Heart left ventricle (tissue), 16 donors: ENCODE measurements around the gene LRRC27. TPM values are rescaled to one million over a fixed set of nuclear protein-coding genes. Genes with fewer than 3 reads are reported as not detected.
A peak's percentile ranks its signal among the peaks of the same experiment; 100 is the strongest.

Experiments
- ATAC-seq, 4 donors: fragments of 200-7000 bp; cut with Tn5 transposase; one replicate each; pipeline ENCODE4 v1.9.1; 2020 to 2022; ENCODE audit warnings: moderate library complexity in 4 of 4, mild to moderate bottlenecking in 3 of 4, moderate number of reproducible peaks in 1 of 4
- DNase-seq, 5 donors: peaks; one replicate each; pipeline ENCODE4 v3.0.0-alpha.2; 2020
- H3K27ac ChIP-seq, 12 donors: fragments of 200-600 bp; sonication (generic) in 4 of 12; one replicate each; pipeline versions ENCODE4 v1.5.0 to v1.8.0; 2016 to 2022; ENCODE audit warnings: mild to moderate bottlenecking in 2 of 12
- H3K27me3 ChIP-seq, 9 donors: fragments of 200-600 bp; sonication (generic) in 2 of 9; one replicate each; pipeline versions ENCODE4 v1.5.1 to v1.8.0; 2016 to 2022; ENCODE audit warnings: mild to moderate bottlenecking in 3 of 9
- H3K36me3 ChIP-seq, 9 donors: fragments of 200-600 bp; sonication (generic) in 2 of 9; one replicate each; pipeline versions ENCODE4 v1.5.0 to v1.8.0; 2018 to 2022; ENCODE audit warnings: mild to moderate bottlenecking in 2 of 9
- H3K4me1 ChIP-seq, 12 donors: fragments of 200-600 bp; sonication (generic) in 4 of 12; one replicate each; pipeline versions ENCODE4 v1.5.0 to v1.8.0; 2016 to 2022; ENCODE audit warnings: mild to moderate bottlenecking in 3 of 12
- H3K4me3 ChIP-seq, 12 donors: fragments of 200-600 bp; sonication (generic) in 4 of 12; one replicate each; pipeline versions ENCODE4 v1.5.0 to v1.8.0; 2017 to 2022; ENCODE audit warnings: mild to moderate bottlenecking in 9 of 12, moderate library complexity in 4 of 12
- H3K9me3 ChIP-seq, 12 donors: fragments of 200-600 bp; sonication (generic) in 4 of 12; one replicate each; pipeline versions ENCODE4 v1.5.0 to v1.8.0; 2016 to 2022; ENCODE audit warnings: mild to moderate bottlenecking in 1 of 12
- POLR2A ChIP-seq, 2 donors: fragments of 450-650 bp; IDR thresholded peaks; one replicate each; pipeline ENCODE4 v1.6.1; 2017; ENCODE audit warnings: antibody characterized with exemption in 2 of 2, mild to moderate bottlenecking in 2 of 2, moderate library complexity in 2 of 2
- WGBS, 4 donors: extraction: QIAGEN DNeasy Blood & Tissue Kit in 2 of 4; methylation state at CpG; one replicate each; pipeline versions ENCODE4 v1.1.5 to v1.1.7; 2013 to 2018; 5-methylcytosine and 5-hydroxymethylcytosine counted together
- intact Hi-C, 10 donors: fragments of 100-400 bp; cut with DNase I; formaldehyde crosslinking; loops; one replicate each; pipeline versions ENCODE4 v1.11.1 to v1.14.2; 2022
- polyA plus RNA-seq, 2 donors: library from polyadenylated mRNA; stranded (reverse); fragments of 200-250 nt; gene quantifications; one replicate each; pipeline ENCODE4 v1.2.3, GENCODE V29; 2013
- total RNA-seq, 9 donors: library from RNA; depleted of rRNA in 2 of 9; stranded (reverse); fragments of >200 nt in 2 of 9; fragmentation: NEBNext Ultra II Directional in 3 of 9; extraction: Animal tissue kit (Norgen Biotek cat#: 25700) in 3 of 9; gene quantifications; one replicate each; pipeline versions ENCODE4 v1.1.0 to v1.2.4, GENCODE V29; 2016 to 2023
- TF ChIP-seq, protein P1 (sequence below), 12 donors: fragments of 200-600 bp; sonication (generic) in 4 of 12; IDR thresholded peaks; one replicate each; pipeline versions ENCODE4 v1.5.0 to v1.8.0; 2018 to 2022; ENCODE audit warnings: antibody characterized with exemption in 12 of 12, mild to moderate bottlenecking in 5 of 12
- donor health status: ischemic (EF 13 %, LVEDD 7.1; RV severe dilation, severe dysfunction).
- donor health status: healthy with polysubstance abuse.
- donor health status: DM: no; HTN: yes; CAD: no.
- donor health status: DM: no; HTN: no; CAD: no.
- donor health status: ischemic (EF 25% LVEDD 6.9; RV normal size, moderate dysfunction).
- donor health status: ischemic (EF 25% LVEDD 5.7; RV mildly dilated, moderate dysfunction).
- donor health status: healthy.
- donor health status: DM: yes; HTN: yes; CAD: no.
- donor health status: ischemic (EF 35%, LVEDD 5.7; RV mildly dilated, moderate dysfunction).
- donor health status: nonischemic (EF 11% LVEDD 7.7; RV severe dilation, severe dysfunction).
- donor health status: DM: yes; HTN: yes; CAD: no.
- donor health status: PGD.
- donor health status: ischemic (EF 29% LVEDD 5.4; RV normal size, mild dysfunction).
- donor health status: nonischemic (EF 23%, LVEDD 6.1; RV moderate dilation, normal function).

Gene LRRC27
- total and polyA plus RNA-seq, 11 donors = 2.6 to 8.9 (median 5.1) TPM

DNA sequence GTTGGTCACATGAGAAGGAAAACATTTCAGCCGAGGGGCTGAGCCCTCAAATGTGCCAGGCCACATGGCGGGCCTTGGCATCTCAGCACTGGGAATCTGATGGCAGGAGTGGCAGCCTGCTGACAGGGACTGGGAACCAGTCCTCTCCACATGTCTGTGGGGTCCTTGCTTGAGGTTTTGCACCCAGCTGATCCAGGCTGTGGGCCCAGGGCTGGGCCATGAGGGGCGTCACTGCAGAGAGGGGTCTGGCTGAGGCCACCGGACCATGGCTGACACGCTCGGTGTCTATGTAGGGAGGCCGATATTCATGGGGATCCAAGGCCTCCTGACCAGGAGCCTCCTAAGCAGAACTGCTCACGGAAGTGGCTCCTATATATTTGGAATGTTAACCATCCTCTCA, 34.0 kb downstream of the LRRC27 start:
- Histone ChIP-seq H3K9me3 (peaks cover 0 to 10% (median 0%) of the 10 kb centered on the region in 12 donors), H3K36me3 (peaks cover 0 to 25% (median 18%) of the 10 kb centered on the region in 9 donors), H3K27me3 (no peaks in the 10 kb centered on the region), H3K27ac (no peak overlapping the region), H3K4me3 (no peak overlapping the region), H3K4me1 (no peaks in the 10 kb centered on the region)
- ATAC-seq (no peak), DNase-seq (no peak)
- 87 to 99% (median 96%) methylated on average over 7 to 8 of the region's 8 CpGs for WGBS, 4 donors
- no peak for TF ChIP-seq POLR2A (IDR thresholded peaks at IDR 0.05)
- TF ChIP-seq, protein P1, sequence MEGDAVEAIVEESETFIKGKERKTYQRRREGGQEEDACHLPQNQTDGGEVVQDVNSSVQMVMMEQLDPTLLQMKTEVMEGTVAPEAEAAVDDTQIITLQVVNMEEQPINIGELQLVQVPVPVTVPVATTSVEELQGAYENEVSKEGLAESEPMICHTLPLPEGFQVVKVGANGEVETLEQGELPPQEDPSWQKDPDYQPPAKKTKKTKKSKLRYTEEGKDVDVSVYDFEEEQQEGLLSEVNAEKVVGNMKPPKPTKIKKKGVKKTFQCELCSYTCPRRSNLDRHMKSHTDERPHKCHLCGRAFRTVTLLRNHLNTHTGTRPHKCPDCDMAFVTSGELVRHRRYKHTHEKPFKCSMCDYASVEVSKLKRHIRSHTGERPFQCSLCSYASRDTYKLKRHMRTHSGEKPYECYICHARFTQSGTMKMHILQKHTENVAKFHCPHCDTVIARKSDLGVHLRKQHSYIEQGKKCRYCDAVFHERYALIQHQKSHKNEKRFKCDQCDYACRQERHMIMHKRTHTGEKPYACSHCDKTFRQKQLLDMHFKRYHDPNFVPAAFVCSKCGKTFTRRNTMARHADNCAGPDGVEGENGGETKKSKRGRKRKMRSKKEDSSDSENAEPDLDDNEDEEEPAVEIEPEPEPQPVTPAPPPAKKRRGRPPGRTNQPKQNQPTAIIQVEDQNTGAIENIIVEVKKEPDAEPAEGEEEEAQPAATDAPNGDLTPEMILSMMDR (IDR thresholded peaks at IDR 0.05) = no peak
- intact Hi-C loops = no loop called here

- Histone ChIP-seq H3K4me3 (no peak overlapping the region), H3K4me1 (no peaks in the 10 kb centered on the region), H3K9me3 (peaks cover 0 to 10% (median 0%) of the 10 kb centered on the region in 12 donors), H3K27ac (no peak overlapping the region), H3K36me3 (peaks cover 0 to 25% (median 18%) of the 10 kb centered on the region in 9 donors), H3K27me3 (no peaks in the 10 kb centered on the region)
- WGBS, 4 donors = 73 to 89% (median 84%) methylated on average over 8 to 9 of the region's 9 CpGs
- ATAC-seq (no peak), DNase-seq (no peak)
- intact Hi-C loops = no loop called here
- TF ChIP-seq, protein P1 (IDR thresholded peaks at IDR 0.05) = no peak
- TF ChIP-seq POLR2A (IDR thresholded peaks at IDR 0.05) = no peak
Measured at GRCh38 chr10:132366499-132366898, 34.5 kb downstream of the LRRC27 start.

DNA sequence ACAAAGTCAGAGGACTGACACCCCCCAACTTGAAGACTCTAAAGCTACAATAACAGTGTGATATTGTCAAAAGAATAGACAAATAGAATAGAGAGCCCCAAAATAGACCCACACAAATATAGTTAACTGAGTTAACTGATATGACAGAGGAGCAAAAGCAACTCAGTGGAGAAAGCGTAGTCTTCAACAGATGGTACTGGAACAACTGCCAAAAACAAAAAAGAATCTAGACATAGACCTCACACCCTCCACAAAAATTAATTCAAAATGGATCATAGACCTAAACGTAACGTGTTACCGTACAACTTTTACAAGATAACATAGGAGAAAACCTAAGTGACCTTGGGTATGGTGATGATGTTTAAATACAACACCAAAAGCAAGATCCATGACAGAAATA, 36.4 kb downstream of the LRRC27 start:
- WGBS, 4 donors = 71 to 98% (median 92%) methylated on average over 4 of the region's 4 CpGs
- Histone ChIP-seq H3K4me1 (no peaks in the 10 kb centered on the region), H3K27ac (no peak overlapping the region), H3K27me3 (no peaks in the 10 kb centered on the region), H3K9me3 (peaks cover 0 to 10% (median 0%) of the 10 kb centered on the region in 12 donors), H3K36me3 (peaks cover 0 to 25% (median 18%) of the 10 kb centered on the region in 9 donors), H3K4me3 (no peak overlapping the region)
- intact Hi-C loops = no loop called here
- ATAC-seq = no peak
- TF ChIP-seq, protein P1 (IDR thresholded peaks at IDR 0.05) = no peak
- no peak for DNase-seq

DNA sequence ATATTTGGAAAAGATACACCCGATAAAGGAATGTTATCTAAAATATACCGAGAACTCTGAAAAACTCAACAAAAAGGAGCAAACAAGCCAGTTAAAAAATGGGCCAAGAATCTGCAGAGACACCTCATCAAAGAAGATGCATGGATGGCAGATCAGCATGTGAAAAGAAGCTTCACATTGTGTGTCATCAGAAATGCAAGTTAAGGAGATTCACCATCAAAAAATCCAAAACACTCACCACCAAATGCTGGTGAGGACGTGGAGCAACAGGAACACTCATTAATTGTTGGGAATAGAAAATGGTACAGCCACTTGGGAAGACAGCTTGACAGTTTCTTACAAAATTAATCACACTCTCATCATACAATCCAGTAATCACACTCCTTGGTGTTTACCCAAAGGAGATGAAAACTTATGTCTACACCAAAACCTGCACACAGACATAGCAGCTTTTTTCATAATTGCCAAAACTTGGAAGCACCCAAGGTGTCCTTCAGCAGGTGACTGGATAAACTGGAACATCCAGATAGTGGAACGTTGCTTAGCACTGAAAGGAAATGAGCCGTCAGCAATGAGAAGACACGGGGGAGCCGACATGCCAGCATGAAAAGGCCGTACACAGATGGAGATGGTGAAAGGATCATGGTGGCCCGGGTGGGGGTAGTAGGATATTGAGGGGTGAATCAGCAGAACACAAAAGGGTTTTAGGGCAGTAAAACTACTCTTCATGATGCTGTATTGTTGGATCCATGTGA, 37.1 kb downstream of the LRRC27 start:
- no peak for TF ChIP-seq POLR2A (IDR thresholded peaks at IDR 0.05)
- TF ChIP-seq, protein P1 (IDR thresholded peaks at IDR 0.05) = no peak
- ATAC-seq (no peak), DNase-seq (peak in 1 of 5 donors; percentile 14)
- no peaks in the 10 kb centered on the region for H3K27me3 ChIP-seq
- no peak overlapping the region for H3K27ac ChIP-seq
- peaks cover 0 to 10% (median 0%) of the 10 kb centered on the region in 12 donors for H3K9me3 ChIP-seq
- intact Hi-C loops = no loop called here
- no peaks in the 10 kb centered on the region for H3K4me1 ChIP-seq
- no peak overlapping the region for H3K4me3 ChIP-seq
- H3K36me3 ChIP-seq = peaks cover 0 to 25% (median 18%) of the 10 kb centered on the region in 9 donors
- 76 to 83% (median 81%) methylated on average over 9 of the region's 9 CpGs for WGBS, 4 donors
